Smooth muscle cell (in vitro differentiated cells): ENCODE data around the gene NKX1-1. TPM values are rescaled to one million over a fixed set of nuclear protein-coding genes. Genes with fewer than 3 reads are reported as not detected.

Source experiments
- DNase-seq: peaks from one replicate; lab custom pipeline; 2025; ENCODE audit not compliant: unreplicated experiment; lab: John Stamatoyannopoulos, UW
- H2AFZ ChIP-seq: fragments of 200-600 bp; sonication (generic); 2 replicates; pipeline ENCODE4 v1.6.0; 2016; ENCODE audit warnings: antibody characterized with exemption, low read depth, mild to moderate bottlenecking
- H3F3A ChIP-seq: fragments of 200-600 bp; sonication (generic); 2 replicates; pipeline ENCODE4 v1.6.0; 2017; ENCODE audit warnings: antibody characterized with exemption, low read depth
- H3K27ac ChIP-seq: fragments of 200-600 bp; sonication (generic); 2 replicates; pipeline ENCODE4 v1.5.1; 2016; ENCODE audit warnings: low read depth, mild to moderate bottlenecking
- H3K27me3 ChIP-seq: fragments of 200-600 bp; sonication (generic); 2 replicates; pipeline ENCODE4 v1.6.1; 2016; ENCODE audit warnings: low read depth, mild to moderate bottlenecking
- H3K36me3 ChIP-seq: fragments of 200-600 bp; sonication (generic); 2 replicates; pipeline ENCODE4 v1.5.1; 2016; ENCODE audit warnings: low read depth
- H3K4me1 ChIP-seq: fragments of 200-600 bp; sonication (generic); 2 replicates; pipeline ENCODE4 v1.5.1; 2016; ENCODE audit warnings: low read depth
- H3K4me2 ChIP-seq: fragments of 200-600 bp; sonication (generic); 2 replicates; pipeline ENCODE4 v1.6.0; 2016; ENCODE audit warnings: mild to moderate bottlenecking
- H3K4me3 ChIP-seq: fragments of 200-600 bp; sonication (generic); 2 replicates; pipeline ENCODE4 v1.5.1; 2016; ENCODE audit warnings: mild to moderate bottlenecking
- H3K79me2 ChIP-seq: fragments of 200-600 bp; sonication (generic); 2 replicates; pipeline ENCODE4 v1.6.0; 2016; ENCODE audit warnings: low read depth, mild to moderate bottlenecking
- H3K9ac ChIP-seq: fragments of 200-600 bp; sonication (generic); 2 replicates; pipeline ENCODE4 v1.6.0; 2016; ENCODE audit warnings: low read depth
- H3K9me3 ChIP-seq: fragments of 200-600 bp; sonication (generic); replicated peaks from 2 replicates; pipeline ENCODE4 v1.5.1; 2016; ENCODE audit warnings: low read depth
- H4K20me1 ChIP-seq: fragments of 200-600 bp; sonication (generic); 2 replicates; pipeline ENCODE4 v1.6.0; 2016; ENCODE audit warnings: low read depth
- WGBS: methylation state at CpG from one replicate; pipeline ENCODE4 v1.1.7; 2016; ENCODE audit warnings: low lambda C conversion rate; 5-methylcytosine and 5-hydroxymethylcytosine counted together
- polyA plus RNA-seq: library from polyadenylated mRNA; unstranded; fragments of >200 nt; fragmentation: Nextera tagmentation; extraction: Ambion mirVana; gene quantifications from 2 replicates; pipeline ENCODE4 v1.2.1, GENCODE V29; 2016
- total RNA-seq: library from RNA; depleted of rRNA; stranded (reverse); fragments of >200 nt; gene quantifications from 2 replicates; pipeline ENCODE4 v1.2.3, GENCODE V29; 2014
- TF ChIP-seq, protein P1 (sequence below): fragments of 200-600 bp; sonication (generic); IDR thresholded peaks from 2 replicates; pipeline ENCODE4 v1.5.1; 2017; ENCODE audit warnings: borderline replicate concordance, mild to moderate bottlenecking, antibody characterized with exemption; ENCODE audit not compliant: insufficient read depth, poor library complexity, severe bottlenecking

NKX1-1 gene
- total and polyA plus RNA-seq, 2 experiments from 2014 or later = not detected

DNA sequence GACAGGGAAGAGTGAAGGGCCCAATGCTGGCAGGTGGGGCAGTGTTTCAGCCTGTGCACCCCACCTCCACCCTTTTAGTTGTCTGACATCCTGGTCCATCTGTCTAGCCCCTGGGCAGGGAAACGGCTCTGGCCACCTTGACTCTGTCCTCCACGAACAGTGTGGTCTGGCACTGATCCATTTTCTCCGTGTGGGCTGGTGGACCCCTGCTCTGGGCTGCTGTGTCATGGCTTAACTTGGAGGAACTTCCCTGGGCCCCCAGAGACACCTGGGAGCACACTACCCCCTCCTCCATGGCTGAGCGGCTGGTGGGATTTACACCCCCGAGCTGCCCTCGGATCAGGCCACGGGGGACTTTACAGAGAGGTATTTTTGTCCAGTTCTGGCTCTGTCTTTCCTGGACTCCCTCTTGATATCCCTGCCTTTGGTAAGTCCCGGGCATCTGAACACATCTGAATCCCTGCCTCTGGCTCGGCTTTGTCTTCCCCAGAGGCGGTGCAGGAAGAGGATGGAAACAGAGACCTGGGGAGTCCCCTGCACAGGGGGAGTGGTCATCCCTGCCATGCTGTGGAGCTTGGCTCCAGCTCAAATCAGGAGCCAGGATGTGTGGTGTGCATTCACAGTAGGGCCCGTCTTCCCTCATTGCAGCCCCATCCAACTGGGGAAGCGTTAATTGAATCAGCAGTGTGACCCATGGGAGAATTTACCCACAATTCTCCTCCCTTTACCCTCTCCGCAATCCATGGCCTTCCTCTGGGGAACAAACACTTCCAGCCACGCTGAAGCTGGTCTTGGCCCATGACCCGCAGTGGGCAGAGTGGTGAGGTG lies 6.3 kb upstream of the NKX1-1 start:
- Histone ChIP-seq H3F3A (no peaks in the 10 kb centered on the region), H3K36me3 (no peaks in the 10 kb centered on the region), H2AFZ (no peak overlapping the region), H3K4me1 (no peaks in the 10 kb centered on the region), H3K9ac (no peak overlapping the region), H3K9me3 (no peaks in the 10 kb centered on the region), H3K4me3 (no peak overlapping the region), H3K4me2 (no peak overlapping the region), H3K27ac (no peak overlapping the region), H4K20me1 (no peaks in the 10 kb centered on the region), H3K79me2 (no peaks in the 10 kb centered on the region), H3K27me3 (peaks cover 78% of the 10 kb centered on the region)
- TF ChIP-seq, protein P1, sequence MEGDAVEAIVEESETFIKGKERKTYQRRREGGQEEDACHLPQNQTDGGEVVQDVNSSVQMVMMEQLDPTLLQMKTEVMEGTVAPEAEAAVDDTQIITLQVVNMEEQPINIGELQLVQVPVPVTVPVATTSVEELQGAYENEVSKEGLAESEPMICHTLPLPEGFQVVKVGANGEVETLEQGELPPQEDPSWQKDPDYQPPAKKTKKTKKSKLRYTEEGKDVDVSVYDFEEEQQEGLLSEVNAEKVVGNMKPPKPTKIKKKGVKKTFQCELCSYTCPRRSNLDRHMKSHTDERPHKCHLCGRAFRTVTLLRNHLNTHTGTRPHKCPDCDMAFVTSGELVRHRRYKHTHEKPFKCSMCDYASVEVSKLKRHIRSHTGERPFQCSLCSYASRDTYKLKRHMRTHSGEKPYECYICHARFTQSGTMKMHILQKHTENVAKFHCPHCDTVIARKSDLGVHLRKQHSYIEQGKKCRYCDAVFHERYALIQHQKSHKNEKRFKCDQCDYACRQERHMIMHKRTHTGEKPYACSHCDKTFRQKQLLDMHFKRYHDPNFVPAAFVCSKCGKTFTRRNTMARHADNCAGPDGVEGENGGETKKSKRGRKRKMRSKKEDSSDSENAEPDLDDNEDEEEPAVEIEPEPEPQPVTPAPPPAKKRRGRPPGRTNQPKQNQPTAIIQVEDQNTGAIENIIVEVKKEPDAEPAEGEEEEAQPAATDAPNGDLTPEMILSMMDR = no peak
- 67% methylated on average over 15 of the region's 15 CpGs for WGBS
- DNase-seq = no peak

DNA sequence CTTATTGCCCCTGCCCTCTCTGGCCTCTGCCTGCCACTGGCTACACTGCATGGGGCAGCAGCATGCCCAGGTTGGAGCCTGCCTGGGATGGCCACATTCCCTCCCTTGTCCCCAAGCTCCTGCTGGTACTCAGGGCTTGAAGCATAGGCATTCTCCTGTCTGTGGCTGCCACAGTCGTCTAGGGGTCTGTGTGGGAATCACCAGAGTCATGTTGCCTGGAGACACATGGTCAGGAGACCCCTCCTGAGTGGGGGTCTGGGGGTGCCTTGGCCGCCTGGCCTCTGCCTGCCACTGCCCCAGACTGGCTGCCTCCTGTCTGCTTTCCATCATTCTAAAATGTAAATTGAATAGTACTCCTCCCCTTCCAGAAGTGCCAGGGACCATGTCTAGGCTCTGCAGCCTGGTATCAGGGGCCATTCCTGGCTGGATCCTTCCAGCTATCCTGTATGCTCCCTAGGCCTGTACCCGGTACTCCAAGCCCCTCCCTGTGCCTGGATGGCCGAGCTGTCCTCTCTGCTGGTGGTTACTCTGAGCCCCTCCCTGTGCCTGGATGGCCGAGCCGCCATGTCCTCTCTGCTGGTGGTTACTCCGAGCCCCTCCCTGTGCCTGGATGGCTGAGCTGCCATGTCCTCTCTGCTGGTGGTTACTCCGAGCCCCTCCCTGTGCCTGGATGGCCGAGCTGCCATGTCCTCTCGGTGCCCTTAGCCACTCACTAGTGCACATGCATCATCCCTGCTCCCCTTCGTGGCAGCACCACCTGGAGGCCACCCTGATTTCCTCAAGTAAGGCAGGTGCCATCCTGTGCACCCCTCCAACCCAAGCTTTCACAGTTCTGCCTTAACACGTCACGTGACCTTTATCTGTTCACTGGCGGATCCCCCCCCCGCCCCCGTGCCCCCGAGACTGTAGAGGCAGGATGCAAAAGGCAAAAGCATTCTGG lies 5.5 kb upstream of the NKX1-1 start:
- DNase-seq = no peak
- Histone ChIP-seq H2AFZ (no peak overlapping the region), H4K20me1 (no peaks in the 10 kb centered on the region), H3K36me3 (no peaks in the 10 kb centered on the region), H3K4me1 (no peaks in the 10 kb centered on the region), H3K9ac (no peak overlapping the region), H3K4me2 (no peak overlapping the region), H3K4me3 (no peak overlapping the region), H3K27me3 (peaks cover 85% of the 10 kb centered on the region), H3K27ac (no peak overlapping the region), H3K9me3 (no peaks in the 10 kb centered on the region), H3F3A (no peaks in the 10 kb centered on the region), H3K79me2 (no peaks in the 10 kb centered on the region)
- TF ChIP-seq, protein P1 = no peak
- 61% methylated on average over 17 of the region's 17 CpGs for WGBS

DNA sequence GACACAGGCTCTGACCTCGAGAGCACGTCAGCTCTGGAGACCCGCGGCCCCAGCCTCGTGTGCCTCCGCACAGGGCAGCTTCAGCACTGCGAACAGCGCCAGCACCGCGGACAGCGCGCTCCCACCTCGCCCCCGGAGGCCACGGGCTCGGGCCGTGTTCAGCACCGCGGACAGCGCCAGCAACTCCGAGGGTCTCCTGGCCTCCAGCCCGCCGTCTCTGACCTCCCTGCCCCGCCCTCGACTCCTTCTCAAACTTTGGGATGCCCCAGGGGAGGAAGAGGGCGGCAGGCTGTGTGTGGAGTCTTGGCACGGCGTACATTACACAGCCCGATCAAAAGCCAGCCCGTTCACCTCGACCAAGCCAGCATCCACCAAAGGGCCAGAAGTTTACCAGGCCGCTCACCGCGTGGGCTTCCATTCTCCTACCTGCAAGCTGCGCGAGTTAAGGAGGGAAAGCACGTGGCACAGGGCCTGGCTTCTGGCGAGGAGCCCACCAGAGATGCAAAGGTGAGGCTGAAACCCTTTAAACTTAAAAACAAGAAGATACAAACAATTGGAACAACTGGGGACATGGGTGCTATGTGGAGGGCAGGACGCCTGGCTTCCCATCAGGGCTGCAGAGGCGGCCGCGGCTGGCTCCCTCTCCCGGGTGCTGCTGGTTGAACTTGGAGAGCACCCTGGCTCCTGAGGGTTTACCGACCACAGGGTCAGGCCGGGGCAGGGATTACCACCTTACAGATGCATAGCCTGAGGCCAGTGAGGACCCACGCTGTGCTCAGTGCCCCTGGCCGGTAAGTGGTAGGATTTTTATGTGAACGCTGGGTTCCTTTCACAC lies 4.5 kb upstream of the NKX1-1 start:
- no peak overlapping the region for H3K9ac ChIP-seq
- peaks cover 84% of the 10 kb centered on the region for H3K27me3 ChIP-seq
- H3K9me3 ChIP-seq = no peaks in the 10 kb centered on the region
- H3K4me3 ChIP-seq = no peak overlapping the region
- TF ChIP-seq, protein P1 = no peak
- WGBS = 27% methylated on average over 46 of the region's 48 CpGs
- no peak overlapping the region for H2AFZ ChIP-seq
- peak; percentile 42 for DNase-seq
- H4K20me1 ChIP-seq = no peaks in the 10 kb centered on the region
- H3K27ac ChIP-seq = no peak overlapping the region
- no peak overlapping the region for H3K4me2 ChIP-seq
- H3K4me1 ChIP-seq = no peaks in the 10 kb centered on the region
- no peaks in the 10 kb centered on the region for H3F3A ChIP-seq
- no peaks in the 10 kb centered on the region for H3K36me3 ChIP-seq
- H3K79me2 ChIP-seq = no peaks in the 10 kb centered on the region
